K562 (cell line): ENCODE measurements around the gene CBLC. TPM values are rescaled to one million over a fixed set of nuclear protein-coding genes. Genes with fewer than 3 reads are reported as not detected.

ENCODE experiments used
- ETV5 ChIP-seq: sonication (generic); formaldehyde crosslinking; IDR thresholded peaks from 2 replicates; pipeline ENCODE4 v1.4.0; 2020; ENCODE audit warnings: low read depth, mild to moderate bottlenecking, missing genetic modification reagents
- RFX7 ChIP-seq: fragments of 250-450 bp; sonication (Bioruptor Pico); IDR thresholded peaks from 2 replicates; pipeline ENCODE4 v1.5.1; 2021; ENCODE audit warnings: mild to moderate bottlenecking
- polyA plus RNA-seq, 8 experiments: library from polyadenylated mRNA; depleted of rRNA in 4 of 8; stranded (reverse) in 5 of 8; unstranded in 3 of 8; fragments of >200 nt; fragmentation: Nextera tagmentation in 2 of 8; fragmentation: Illumina TruSeq in 1 of 8; extraction: Ambion mirVana in 2 of 8; extraction: Trizol in 1 of 8; gene quantifications; 2 replicates each; pipeline versions ENCODE4 v1.2.1 to v1.2.3, GENCODE V29; 2011 to 2014; ENCODE audit warnings: inconsistent platforms in 1 of 8, missing spikeins in 1 of 8
- total RNA-seq, 7 experiments: library from RNA; depleted of rRNA in 6 of 7; stranded (reverse); fragments of >200 nt in 6 of 7; fragmentation: Illumina TruSeq in 2 of 7; extraction: Trizol in 2 of 7; gene quantifications; 2 replicates each; pipeline versions ENCODE4 v1.2.1 to v1.2.3, GENCODE V29; 2011 to 2021; ENCODE audit warnings: low replicate concordance in 1 of 7
- TF ChIP-seq, protein P1 (sequence below): fragments of 450-650 bp; IDR thresholded peaks from 2 replicates; pipeline ENCODE4 v1.6.1; 2016; ENCODE audit warnings: mild to moderate bottlenecking, moderate library complexity

Gene CBLC
- total and polyA plus RNA-seq, 9 of the 15 experiments (the other 6 are each of a cell fraction or from before 2014, with no cell fraction given): 0.09 TPM; not detected in 8

DNA sequence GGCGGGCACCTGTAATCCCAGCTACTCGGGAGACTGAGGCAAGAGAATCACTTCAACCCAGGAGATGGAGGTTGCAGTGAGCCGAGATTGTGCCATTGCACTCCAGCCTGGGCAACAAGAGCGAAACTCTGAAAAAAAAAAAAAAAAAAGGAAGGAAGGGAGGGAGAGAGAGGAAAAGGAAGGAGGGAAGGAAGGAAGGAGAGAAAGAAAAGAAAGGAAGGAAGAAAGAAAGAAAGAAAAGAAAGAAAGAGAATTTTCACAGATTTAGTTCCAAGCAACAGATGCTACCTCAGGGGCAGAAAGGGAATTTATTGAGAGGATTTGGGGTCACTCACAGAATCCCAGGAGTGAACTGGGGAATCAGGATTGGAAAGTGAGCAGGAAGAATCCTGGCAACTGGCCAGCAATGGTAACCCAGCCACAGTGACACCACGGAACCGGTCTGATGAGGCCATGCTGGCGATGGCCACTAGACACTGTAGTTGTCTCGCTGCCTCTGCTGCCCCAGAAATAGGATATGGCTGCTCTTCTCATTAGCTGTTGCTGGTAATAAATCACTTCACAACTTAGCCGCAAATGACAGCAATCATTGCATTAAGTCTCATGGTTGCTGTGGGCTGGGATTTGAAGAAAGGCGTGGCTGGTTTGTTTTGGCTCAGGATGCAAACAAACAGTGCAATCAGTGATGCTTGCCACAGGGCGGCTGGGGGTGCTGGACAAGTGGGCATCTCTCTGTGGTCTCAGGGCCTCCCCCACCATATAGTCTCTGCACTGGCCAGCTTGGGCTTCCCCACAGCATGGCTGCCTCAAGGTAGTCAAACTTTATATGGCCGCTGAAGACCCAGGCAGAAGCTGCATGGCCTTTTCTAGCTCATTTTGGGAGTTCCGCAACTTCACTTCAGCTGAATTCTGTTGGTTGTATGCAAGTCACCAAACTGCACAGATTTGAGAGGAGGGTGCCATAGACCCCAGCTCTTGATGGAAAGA, 26.0 kb downstream of the CBLC start (continued):
- TF ChIP-seq, protein P1, sequence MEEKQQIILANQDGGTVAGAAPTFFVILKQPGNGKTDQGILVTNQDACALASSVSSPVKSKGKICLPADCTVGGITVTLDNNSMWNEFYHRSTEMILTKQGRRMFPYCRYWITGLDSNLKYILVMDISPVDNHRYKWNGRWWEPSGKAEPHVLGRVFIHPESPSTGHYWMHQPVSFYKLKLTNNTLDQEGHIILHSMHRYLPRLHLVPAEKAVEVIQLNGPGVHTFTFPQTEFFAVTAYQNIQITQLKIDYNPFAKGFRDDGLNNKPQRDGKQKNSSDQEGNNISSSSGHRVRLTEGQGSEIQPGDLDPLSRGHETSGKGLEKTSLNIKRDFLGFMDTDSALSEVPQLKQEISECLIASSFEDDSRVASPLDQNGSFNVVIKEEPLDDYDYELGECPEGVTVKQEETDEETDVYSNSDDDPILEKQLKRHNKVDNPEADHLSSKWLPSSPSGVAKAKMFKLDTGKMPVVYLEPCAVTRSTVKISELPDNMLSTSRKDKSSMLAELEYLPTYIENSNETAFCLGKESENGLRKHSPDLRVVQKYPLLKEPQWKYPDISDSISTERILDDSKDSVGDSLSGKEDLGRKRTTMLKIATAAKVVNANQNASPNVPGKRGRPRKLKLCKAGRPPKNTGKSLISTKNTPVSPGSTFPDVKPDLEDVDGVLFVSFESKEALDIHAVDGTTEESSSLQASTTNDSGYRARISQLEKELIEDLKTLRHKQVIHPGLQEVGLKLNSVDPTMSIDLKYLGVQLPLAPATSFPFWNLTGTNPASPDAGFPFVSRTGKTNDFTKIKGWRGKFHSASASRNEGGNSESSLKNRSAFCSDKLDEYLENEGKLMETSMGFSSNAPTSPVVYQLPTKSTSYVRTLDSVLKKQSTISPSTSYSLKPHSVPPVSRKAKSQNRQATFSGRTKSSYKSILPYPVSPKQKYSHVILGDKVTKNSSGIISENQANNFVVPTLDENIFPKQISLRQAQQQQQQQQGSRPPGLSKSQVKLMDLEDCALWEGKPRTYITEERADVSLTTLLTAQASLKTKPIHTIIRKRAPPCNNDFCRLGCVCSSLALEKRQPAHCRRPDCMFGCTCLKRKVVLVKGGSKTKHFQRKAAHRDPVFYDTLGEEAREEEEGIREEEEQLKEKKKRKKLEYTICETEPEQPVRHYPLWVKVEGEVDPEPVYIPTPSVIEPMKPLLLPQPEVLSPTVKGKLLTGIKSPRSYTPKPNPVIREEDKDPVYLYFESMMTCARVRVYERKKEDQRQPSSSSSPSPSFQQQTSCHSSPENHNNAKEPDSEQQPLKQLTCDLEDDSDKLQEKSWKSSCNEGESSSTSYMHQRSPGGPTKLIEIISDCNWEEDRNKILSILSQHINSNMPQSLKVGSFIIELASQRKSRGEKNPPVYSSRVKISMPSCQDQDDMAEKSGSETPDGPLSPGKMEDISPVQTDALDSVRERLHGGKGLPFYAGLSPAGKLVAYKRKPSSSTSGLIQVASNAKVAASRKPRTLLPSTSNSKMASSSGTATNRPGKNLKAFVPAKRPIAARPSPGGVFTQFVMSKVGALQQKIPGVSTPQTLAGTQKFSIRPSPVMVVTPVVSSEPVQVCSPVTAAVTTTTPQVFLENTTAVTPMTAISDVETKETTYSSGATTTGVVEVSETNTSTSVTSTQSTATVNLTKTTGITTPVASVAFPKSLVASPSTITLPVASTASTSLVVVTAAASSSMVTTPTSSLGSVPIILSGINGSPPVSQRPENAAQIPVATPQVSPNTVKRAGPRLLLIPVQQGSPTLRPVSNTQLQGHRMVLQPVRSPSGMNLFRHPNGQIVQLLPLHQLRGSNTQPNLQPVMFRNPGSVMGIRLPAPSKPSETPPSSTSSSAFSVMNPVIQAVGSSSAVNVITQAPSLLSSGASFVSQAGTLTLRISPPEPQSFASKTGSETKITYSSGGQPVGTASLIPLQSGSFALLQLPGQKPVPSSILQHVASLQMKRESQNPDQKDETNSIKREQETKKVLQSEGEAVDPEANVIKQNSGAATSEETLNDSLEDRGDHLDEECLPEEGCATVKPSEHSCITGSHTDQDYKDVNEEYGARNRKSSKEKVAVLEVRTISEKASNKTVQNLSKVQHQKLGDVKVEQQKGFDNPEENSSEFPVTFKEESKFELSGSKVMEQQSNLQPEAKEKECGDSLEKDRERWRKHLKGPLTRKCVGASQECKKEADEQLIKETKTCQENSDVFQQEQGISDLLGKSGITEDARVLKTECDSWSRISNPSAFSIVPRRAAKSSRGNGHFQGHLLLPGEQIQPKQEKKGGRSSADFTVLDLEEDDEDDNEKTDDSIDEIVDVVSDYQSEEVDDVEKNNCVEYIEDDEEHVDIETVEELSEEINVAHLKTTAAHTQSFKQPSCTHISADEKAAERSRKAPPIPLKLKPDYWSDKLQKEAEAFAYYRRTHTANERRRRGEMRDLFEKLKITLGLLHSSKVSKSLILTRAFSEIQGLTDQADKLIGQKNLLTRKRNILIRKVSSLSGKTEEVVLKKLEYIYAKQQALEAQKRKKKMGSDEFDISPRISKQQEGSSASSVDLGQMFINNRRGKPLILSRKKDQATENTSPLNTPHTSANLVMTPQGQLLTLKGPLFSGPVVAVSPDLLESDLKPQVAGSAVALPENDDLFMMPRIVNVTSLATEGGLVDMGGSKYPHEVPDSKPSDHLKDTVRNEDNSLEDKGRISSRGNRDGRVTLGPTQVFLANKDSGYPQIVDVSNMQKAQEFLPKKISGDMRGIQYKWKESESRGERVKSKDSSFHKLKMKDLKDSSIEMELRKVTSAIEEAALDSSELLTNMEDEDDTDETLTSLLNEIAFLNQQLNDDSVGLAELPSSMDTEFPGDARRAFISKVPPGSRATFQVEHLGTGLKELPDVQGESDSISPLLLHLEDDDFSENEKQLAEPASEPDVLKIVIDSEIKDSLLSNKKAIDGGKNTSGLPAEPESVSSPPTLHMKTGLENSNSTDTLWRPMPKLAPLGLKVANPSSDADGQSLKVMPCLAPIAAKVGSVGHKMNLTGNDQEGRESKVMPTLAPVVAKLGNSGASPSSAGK: no peak
- TF ChIP-seq ETV5 (CRISPR knock-in tag): no peak
- no peak for TF ChIP-seq RFX7 (CRISPR knock-in tag)
